GM18505 (cell line): ENCODE results near the gene CAMKK2.
"Not testable (repeated sequence)": the region's sequence is repeated elsewhere in the genome, so short reads cannot be mapped to it uniquely, and the experiment has no call there.

Experiments
- ATAC-seq: cut with Tn5 transposase; IDR thresholded peaks from one replicate; pipeline ENCODE4 v1.9.1; 2021; ENCODE audit not compliant: unreplicated experiment
- POLR2A ChIP-seq: IDR thresholded peaks from 4 replicates; pipeline ENCODE4 v1.6.1; 2011; ENCODE audit warnings: borderline replicate concordance; ENCODE audit not compliant: insufficient read depth, insufficient read length; ENCODE audit errors: extremely low read depth

CAMKK2 gene

DNA sequence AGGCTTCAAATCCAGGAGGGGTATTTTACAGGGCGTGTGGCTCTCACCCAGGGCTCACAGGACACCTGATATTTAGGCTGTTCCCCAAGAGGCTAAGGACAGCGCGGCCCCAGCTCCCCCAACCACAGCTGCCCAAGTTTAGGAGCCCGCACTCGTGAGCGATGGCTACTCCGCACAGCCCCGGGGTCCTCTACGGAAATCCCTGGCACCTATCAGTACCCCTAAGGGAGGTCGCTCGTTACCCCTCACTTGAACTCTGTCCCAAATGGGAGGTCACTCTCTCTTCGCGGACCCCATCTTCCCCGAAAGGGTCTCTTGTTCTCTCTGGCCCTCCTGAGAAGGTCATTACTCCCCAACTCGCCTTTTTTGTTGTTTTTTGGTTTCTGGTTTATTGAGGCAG is 87.3 kb downstream of the CAMKK2 start:
- no peak for ATAC-seq
- TF ChIP-seq POLR2A: no peak

- ATAC-seq: not testable (repeated sequence)
Observed at GRCh38 chr12:121208571-121208970, 87.9 kb downstream of the CAMKK2 start.

GRCh38 chr12:121205491-121205890 is 91.0 kb downstream of the CAMKK2 start:
- ATAC-seq: no peak
- TF ChIP-seq POLR2A: no peak

DNA sequence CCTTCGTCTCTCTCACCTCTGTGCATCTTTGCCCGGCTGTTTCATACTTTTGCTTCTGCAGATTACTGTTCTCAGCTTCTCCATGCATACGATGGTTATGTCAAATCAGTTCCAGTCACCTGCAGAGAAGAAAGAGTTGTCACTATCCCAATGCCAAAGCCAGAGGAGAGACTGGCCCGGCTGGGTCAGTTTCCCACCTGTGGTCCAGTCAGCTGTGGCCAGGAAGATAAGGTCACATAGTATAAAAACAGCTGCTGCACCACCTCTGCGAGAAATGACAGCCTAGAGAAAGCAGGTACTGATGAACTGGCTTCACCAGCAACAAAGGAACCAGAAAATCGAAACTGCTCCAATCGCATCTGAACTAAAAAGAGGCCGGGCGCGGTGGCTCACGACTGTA is 93.0 kb downstream of the CAMKK2 start:
- no peak for ATAC-seq
- no peak for TF ChIP-seq POLR2A

DNA sequence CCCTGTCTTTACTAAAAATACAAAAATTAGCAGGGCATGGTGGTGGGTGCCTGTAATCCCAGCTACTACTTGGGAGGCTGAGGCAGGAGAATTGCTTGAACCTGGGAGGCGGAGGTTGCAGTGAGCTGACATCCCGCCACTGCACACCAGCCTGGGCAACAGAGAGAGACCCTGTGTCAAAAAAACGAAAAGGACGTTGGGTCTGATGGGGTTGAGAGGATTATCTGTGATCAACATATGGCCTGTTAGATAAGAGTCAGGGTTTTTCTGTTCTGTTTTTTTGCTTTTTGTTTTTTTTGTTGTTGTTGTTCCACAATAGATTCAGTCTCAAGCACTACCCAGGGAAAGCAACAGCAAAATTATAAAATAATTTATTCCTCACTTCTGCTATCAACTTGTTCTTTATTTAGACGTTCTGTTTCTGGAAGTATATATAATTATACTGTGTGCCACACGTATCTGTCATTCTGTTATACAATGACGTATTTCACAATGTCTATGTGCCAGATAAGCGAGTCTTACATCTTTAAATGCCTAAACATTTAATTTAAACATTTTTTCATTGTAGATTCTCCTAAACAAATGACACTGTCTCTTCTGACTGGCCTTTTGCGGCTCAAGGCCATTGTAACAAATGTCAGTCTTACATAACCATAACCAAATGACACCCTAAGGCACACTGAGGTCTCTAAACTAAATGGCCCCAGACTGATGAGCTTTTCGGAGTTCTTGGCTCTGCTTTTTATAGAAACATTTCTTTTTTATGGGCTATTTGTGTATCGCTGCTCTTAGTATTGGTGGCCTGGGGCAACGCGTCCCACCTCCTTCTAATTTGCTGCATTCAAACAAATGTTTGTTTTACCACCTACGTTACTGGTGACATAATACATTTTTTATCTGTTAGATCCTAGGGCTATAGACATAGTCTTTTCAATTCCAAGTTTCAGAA is 93.8 kb downstream of the CAMKK2 start:
- ATAC-seq: no peak
- no peak for TF ChIP-seq POLR2A

DNA sequence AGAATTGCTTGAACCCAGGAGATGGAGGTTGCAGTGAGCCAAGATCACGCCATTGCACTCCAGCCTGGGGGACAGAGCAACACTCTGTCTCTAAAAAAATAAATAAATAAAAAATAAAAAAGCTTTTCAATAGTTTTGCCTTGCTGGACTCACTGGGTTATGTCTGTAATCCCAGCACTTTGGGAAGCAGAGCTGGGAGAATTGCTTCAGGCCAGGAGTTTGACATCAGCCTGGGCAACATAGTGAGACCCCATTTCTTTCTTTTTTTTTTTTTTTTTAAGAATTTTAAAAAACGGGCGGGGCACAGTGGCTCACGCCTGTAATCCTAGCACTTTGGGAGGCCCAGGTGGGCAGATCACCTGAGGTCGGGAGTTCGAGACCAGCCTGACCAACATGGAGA is 95.4 kb downstream of the CAMKK2 start:
- ATAC-seq: not testable (repeated sequence)

GRCh38 chr12:121198949-121199348 is 97.6 kb downstream of the CAMKK2 start:
- TF ChIP-seq POLR2A: no peak
- no peak for ATAC-seq

DNA sequence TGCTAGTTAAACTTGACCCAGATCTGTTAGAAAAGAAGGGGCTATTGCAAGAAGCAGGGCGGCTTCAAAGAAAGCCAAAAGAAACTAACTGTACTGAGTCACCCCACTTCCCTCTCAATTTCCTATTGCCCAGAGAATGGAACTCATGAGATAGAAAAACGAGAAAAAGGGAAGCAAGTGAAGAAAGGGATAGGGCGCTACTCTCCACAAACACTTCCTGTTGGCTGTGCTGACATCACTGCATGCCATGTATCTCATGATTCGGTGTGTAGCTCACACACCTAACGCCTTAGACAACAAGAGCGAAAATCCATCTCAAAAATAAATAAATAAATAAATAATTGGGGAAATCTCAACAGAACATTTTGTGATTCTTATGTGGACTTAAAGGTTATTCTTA is 99.6 kb downstream of the CAMKK2 start:
- no peak for ATAC-seq
- TF ChIP-seq POLR2A: no peak

DNA sequence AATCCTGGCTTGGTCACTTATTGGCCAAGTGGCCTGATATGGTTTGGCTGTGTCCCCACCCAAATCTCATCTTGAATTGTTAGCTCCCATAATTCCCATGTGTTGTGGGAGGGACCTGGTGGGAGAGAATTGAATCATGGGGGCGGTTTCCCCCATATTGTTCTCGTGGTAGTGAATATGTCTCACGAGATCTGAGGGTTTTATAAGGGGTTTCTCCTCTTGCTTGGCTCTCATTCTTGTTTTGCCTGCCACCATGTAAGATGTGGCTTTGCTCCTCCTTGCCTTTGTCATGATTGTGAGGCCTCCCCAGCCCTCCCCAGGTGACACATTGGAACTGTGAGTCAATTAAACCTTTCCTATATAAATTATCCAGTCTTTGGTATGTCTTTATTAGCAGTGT is 105.4 kb downstream of the CAMKK2 start:
- no peak for ATAC-seq
- TF ChIP-seq POLR2A: no peak

DNA sequence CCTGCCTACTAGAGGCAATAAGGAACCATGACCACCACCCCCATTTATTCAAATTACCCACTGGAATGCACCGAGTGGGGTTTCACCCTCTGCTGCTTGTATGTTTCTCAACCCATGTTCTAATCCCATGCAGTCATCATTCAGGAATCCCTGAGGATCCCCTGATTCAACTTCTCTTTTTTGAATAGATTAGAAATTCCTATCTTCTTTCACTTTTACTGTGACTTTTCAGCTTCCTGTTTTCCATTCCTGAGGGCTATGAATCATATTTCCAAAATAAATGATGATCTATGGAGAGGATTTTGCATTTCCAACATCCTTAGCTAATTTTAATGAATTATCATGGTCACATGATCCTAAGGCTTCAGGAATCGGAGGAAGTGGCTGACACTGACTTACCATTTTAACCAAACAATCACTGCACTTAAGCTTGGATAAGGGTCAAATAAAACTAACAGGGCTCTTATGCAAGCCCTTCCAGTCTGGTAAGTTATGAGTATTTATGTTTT is 105.9 kb downstream of the CAMKK2 start:
- no peak for TF ChIP-seq POLR2A
- ATAC-seq: no peak

- TF ChIP-seq POLR2A: no peak
- no peak for ATAC-seq
Observed at GRCh38 chr12:121189619-121190155, 106.8 kb downstream of the CAMKK2 start.

DNA sequence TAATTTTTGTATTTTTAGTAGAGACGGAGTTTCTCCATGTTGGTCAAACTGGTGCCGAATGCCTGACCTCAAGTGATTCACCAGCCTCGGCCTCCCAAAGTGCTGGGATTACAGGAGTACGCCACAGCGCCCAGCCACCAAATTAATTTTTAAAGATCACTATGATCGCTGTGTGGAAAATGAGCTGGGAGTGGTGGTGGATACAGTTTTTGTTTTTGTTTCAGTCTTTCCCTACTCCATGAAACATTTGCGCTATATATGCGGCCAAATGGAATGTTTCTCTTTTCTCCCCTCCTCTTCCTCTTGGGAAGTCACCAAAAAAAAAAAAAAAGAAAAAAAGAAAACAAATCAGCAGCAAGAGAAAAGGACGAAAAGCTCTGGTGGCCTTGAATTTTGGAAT is 107.4 kb downstream of the CAMKK2 start:
- ATAC-seq: no peak

DNA sequence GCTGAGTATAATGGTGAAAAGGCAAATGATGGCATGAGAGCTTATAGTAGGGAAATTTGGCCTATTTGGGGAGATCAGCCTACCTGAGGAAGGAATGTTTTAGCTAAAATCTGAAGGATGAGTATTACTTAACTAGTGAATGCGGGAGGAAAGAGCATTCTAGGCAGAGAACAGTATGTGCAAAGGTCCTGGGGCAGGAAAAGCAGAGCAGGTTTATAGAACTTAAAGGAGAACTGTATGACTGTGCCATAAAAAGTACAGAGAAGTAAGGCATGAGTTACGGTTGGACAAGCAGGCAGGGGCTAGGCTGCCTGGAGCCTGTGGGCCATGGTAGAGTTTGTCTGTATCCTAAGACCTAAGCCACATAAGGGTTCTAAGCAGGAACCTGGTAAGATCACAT is 108.3 kb downstream of the CAMKK2 start:
- no peak for TF ChIP-seq POLR2A
- no peak for ATAC-seq

More for the DNA sequence above, 107.4 kb downstream of the CAMKK2 start:
- TF ChIP-seq POLR2A: no peak
